Caco-2 (cell line): ENCODE data around the gene HTATIP2. TPM values are rescaled to one million over a fixed set of nuclear protein-coding genes. Genes with fewer than 3 reads are reported as not detected.

Source experiments
- BruUV-seq: library from RNA; stranded (reverse); fragments of 400-500 nt; replicated peaks from 2 replicates; lab custom pipeline; 2021; lab: Mats Ljungman, UMichigan
- CTCF ChIA-PET: fragments of 300-600 bp; sonication (Branson Sonifier 250); formaldehyde crosslinking; loops from one replicate; lab custom pipeline; 2022; ENCODE audit warnings: antibody characterized with exemption; lab: Charles Lee
- POLR2A ChIA-PET: fragments of 300-600 bp; sonication (Branson Sonifier 250); formaldehyde crosslinking; loops from one replicate; lab custom pipeline; 2022; ENCODE audit warnings: antibody characterized with exemption; lab: Charles Lee
- DNase-seq, 2 experiments: peaks; one replicate each; pipeline versions ENCODE4 v3.0.0 to v3.0.0-alpha.2; 2020 to 2022
- H3K27me3 ChIP-seq: replicated peaks from 2 replicates; pipeline ENCODE4 v1.6.0; 2011; ENCODE audit warnings: low read length; ENCODE audit not compliant: control insufficient read depth, insufficient read depth
- H3K36me3 ChIP-seq: 2 replicates; pipeline ENCODE4 v1.5.1; 2011; ENCODE audit warnings: low read length; ENCODE audit not compliant: control insufficient read depth, insufficient read depth
- H3K4me1 ChIP-seq: fragments of 250-450 bp; sonication (Bioruptor Pico); 2 replicates; pipeline ENCODE4 v1.5.1; 2020; ENCODE audit warnings: mild to moderate bottlenecking
- H3K4me3 ChIP-seq: 2 replicates; pipeline ENCODE4 v1.5.1; 2011; ENCODE audit warnings: low read depth, mild to moderate bottlenecking, control low read depth, low read length
- H3K9me3 ChIP-seq: fragments of 250-450 bp; sonication (Bioruptor Pico); 2 replicates; pipeline ENCODE4 v1.5.1; 2020; ENCODE audit warnings: mild to moderate bottlenecking, moderate library complexity
- H3K27ac Mint-ChIP-seq: one replicate; pipeline ENCODE4 v1.8.0; 2022; ENCODE audit warnings: mixed read lengths; ENCODE audit not compliant: unreplicated experiment
- H3K27me3 Mint-ChIP-seq: one replicate; pipeline ENCODE4 v1.8.0; 2022; ENCODE audit warnings: mixed read lengths; ENCODE audit not compliant: insufficient read depth, unreplicated experiment
- H3K36me3 Mint-ChIP-seq: one replicate; pipeline ENCODE4 v1.8.0; 2022; ENCODE audit warnings: mild to moderate bottlenecking, mixed read lengths; ENCODE audit not compliant: insufficient read depth, unreplicated experiment
- H3K4me1 Mint-ChIP-seq: one replicate; pipeline ENCODE4 v1.8.0; 2022; ENCODE audit warnings: low read depth, mixed read lengths; ENCODE audit not compliant: unreplicated experiment
- H3K4me3 Mint-ChIP-seq: one replicate; pipeline ENCODE4 v1.8.0; 2022; ENCODE audit warnings: mild to moderate bottlenecking, moderate library complexity, mixed read lengths; ENCODE audit not compliant: unreplicated experiment
- H3K9me3 Mint-ChIP-seq: one replicate; pipeline ENCODE4 v1.8.0; 2022; ENCODE audit warnings: mixed read lengths; ENCODE audit not compliant: unreplicated experiment
- CTCF ChIP-seq, 2 experiments: fragments of 200-600 bp in 1 of 2; IDR thresholded peaks; 1 replicate in 1 of 2; 2 replicates in 1 of 2; pipeline versions ENCODE4 v1.5.1 to v1.8.0; 2011 to 2022; ENCODE audit warnings: antibody characterized with exemption in 1 of 2, control low read depth in 1 of 2, inconsistent platforms in 1 of 2, low read depth in 1 of 2, low read length in 1 of 2, mild to moderate bottlenecking in 1 of 2, moderate library complexity in 1 of 2; ENCODE audit not compliant: insufficient read depth in 1 of 2, severe bottlenecking in 1 of 2, unreplicated experiment in 1 of 2
- intact Hi-C: fragments of 100-400 bp; cut with micrococcal nuclease; formaldehyde crosslinking; loops from one replicate; pipeline ENCODE4 v1.10.0; 2022; ENCODE audit not compliant: unreplicated experiment
- total RNA-seq: library from RNA; stranded (reverse); gene quantifications from 2 replicates; pipeline ENCODE4 v1.2.3, GENCODE V29; 2022

HTATIP2 gene
- total RNA-seq, 1 experiment from 2014 or later: 87.9 TPM

- no peaks in the 10 kb centered on the region for H3K27me3 Mint-ChIP-seq
- no peaks in the 10 kb centered on the region for H3K36me3 ChIP-seq
- no peak for TF ChIP-seq CTCF (IDR thresholded peaks at IDR 0.05; ENCODE audit: insufficient read depth in 1 of 2, low read depth in 1 of 2, low read length in 1 of 2, severe bottlenecking in 1 of 2, unreplicated experiment in 1 of 2)
- no peak overlapping the region for H3K4me3 Mint-ChIP-seq
- 0 out of 2 replicates have a peak, but pooled peaks cover 3% of the 10 kb centered on the region for H3K9me3 ChIP-seq
- POLR2A ChIA-PET: no interaction called here
- no TSS peak for BruUV-seq
- H3K27ac Mint-ChIP-seq: no peak overlapping the region
- CTCF ChIA-PET: no interaction called here
- peaks cover 15% of the 10 kb centered on the region for H3K36me3 Mint-ChIP-seq
- peaks cover 14% of the 10 kb centered on the region for H3K4me1 ChIP-seq
- H3K4me1 Mint-ChIP-seq: peaks cover 24% of the 10 kb centered on the region
- DNase-seq: no peak
- no peaks in the 10 kb centered on the region for H3K27me3 ChIP-seq
- no peak overlapping the region for H3K4me3 ChIP-seq
- intact Hi-C loops: no loop called here
- H3K9me3 Mint-ChIP-seq: no peaks in the 10 kb centered on the region
Measured at GRCh38 chr11:20373147-20373546, 9.6 kb downstream of the HTATIP2 start.

- intact Hi-C loops: no loop called here
- peak overlapping the region; percentile 2 for H3K4me3 Mint-ChIP-seq
- no peak for TF ChIP-seq CTCF (IDR thresholded peaks at IDR 0.05; ENCODE audit: insufficient read depth in 1 of 2, low read depth in 1 of 2, low read length in 1 of 2, severe bottlenecking in 1 of 2, unreplicated experiment in 1 of 2)
- H3K4me1 Mint-ChIP-seq: peaks cover 24% of the 10 kb centered on the region
- Histone ChIP-seq H3K4me3 (no peak overlapping the region), H3K36me3 (no peaks in the 10 kb centered on the region), H3K9me3 (0 out of 2 replicates have a peak, but pooled peaks cover 3% of the 10 kb centered on the region), H3K4me1 (peaks cover 14% of the 10 kb centered on the region), H3K27me3 (no peaks in the 10 kb centered on the region)
- peaks cover 18% of the 10 kb centered on the region for H3K36me3 Mint-ChIP-seq
- no peak overlapping the region for H3K27ac Mint-ChIP-seq
- H3K27me3 Mint-ChIP-seq: no peaks in the 10 kb centered on the region
- CTCF ChIA-PET: no interaction called here
- no peaks in the 10 kb centered on the region for H3K9me3 Mint-ChIP-seq
- BruUV-seq: no TSS peak
- no peak for DNase-seq
- POLR2A ChIA-PET: no interaction called here
Measured at GRCh38 chr11:20373568-20374209, 10.2 kb downstream of the HTATIP2 start.

- peaks cover 24% of the 10 kb centered on the region for H3K4me1 Mint-ChIP-seq
- peaks cover 27% of the 10 kb centered on the region for H3K36me3 Mint-ChIP-seq
- TF ChIP-seq CTCF (IDR thresholded peaks at IDR 0.05; ENCODE audit: insufficient read depth in 1 of 2, low read depth in 1 of 2, low read length in 1 of 2, severe bottlenecking in 1 of 2, unreplicated experiment in 1 of 2): no peak
- ChIA-PET POLR2A (no interaction called here), CTCF (no interaction called here)
- no peak overlapping the region for H3K4me3 Mint-ChIP-seq
- no peak overlapping the region for H3K27ac Mint-ChIP-seq
- Histone ChIP-seq H3K4me1 (peaks cover 14% of the 10 kb centered on the region), H3K4me3 (no peak overlapping the region), H3K27me3 (no peaks in the 10 kb centered on the region), H3K9me3 (0 out of 2 replicates have a peak, but pooled peaks cover 3% of the 10 kb centered on the region), H3K36me3 (no peaks in the 10 kb centered on the region)
- intact Hi-C loops: no loop called here
- H3K27me3 Mint-ChIP-seq: no peaks in the 10 kb centered on the region
- no TSS peak for BruUV-seq
- DNase-seq: no peak
- H3K9me3 Mint-ChIP-seq: no peaks in the 10 kb centered on the region
Measured at GRCh38 chr11:20374741-20375300, 11.3 kb downstream of the HTATIP2 start.
